Suprapubic skin (tissue), 4 donors: ENCODE data around the gene ZFHX3.

ENCODE experiments used
- EP300 ChIP-seq: sonication (generic); formaldehyde crosslinking; IDR thresholded peaks from one replicate; pipeline ENCODE4 v1.6.1; 2017; ENCODE audit warnings: antibody characterized with exemption
- POLR2AphosphoS5 ChIP-seq, 3 donors: sonication (generic); formaldehyde crosslinking; IDR thresholded peaks; one replicate each; pipeline ENCODE4 v1.6.1; 2017; ENCODE audit warnings: antibody characterized with exemption in 3 of 3
- TF ChIP-seq, protein P1 (sequence below), 2 donors: fragments of 200-600 bp in 1 of 2; fragments of 450-650 bp in 1 of 2; sonication (generic) in 1 of 2; IDR thresholded peaks; one replicate each; pipeline ENCODE4 v1.5.1; 2016 to 2019; ENCODE audit warnings: antibody characterized with exemption in 2 of 2, mild to moderate bottlenecking in 1 of 2, moderate library complexity in 1 of 2

DNA sequence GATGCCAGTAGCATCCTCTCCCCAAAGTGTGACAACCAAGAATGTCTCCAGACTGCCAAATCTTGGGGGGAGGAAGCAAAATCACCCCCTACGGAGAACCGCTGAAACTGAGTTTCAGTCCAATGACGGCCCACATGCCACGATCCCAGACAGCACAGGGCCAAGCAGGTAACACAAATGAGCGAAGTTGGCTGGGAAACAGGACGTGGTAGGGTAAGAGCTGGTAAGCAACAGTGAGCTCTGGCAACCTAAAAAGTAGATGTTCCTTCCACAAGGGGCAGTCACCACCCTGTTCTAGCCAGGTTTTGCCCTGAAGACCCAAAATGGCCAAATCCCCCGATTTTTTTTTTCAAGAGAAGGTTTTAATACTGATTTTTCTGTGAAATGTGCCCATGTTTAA is 25.4 kb downstream of the ZFHX3 start:
- no peak for TF ChIP-seq POLR2AphosphoS5 (IDR thresholded peaks at IDR 0.05)
- TF ChIP-seq EP300, result no peak
- TF ChIP-seq, protein P1, sequence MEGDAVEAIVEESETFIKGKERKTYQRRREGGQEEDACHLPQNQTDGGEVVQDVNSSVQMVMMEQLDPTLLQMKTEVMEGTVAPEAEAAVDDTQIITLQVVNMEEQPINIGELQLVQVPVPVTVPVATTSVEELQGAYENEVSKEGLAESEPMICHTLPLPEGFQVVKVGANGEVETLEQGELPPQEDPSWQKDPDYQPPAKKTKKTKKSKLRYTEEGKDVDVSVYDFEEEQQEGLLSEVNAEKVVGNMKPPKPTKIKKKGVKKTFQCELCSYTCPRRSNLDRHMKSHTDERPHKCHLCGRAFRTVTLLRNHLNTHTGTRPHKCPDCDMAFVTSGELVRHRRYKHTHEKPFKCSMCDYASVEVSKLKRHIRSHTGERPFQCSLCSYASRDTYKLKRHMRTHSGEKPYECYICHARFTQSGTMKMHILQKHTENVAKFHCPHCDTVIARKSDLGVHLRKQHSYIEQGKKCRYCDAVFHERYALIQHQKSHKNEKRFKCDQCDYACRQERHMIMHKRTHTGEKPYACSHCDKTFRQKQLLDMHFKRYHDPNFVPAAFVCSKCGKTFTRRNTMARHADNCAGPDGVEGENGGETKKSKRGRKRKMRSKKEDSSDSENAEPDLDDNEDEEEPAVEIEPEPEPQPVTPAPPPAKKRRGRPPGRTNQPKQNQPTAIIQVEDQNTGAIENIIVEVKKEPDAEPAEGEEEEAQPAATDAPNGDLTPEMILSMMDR (IDR thresholded peaks at IDR 0.05), result no peak
